Panc1 (cell line): ENCODE measurements around the gene DCLK2. TPM values are rescaled to one million over a fixed set of nuclear protein-coding genes. Genes with fewer than 3 reads are reported as not detected.

Source experiments
- ATAC-seq: fragments of 200-7000 bp; cut with Tn5 transposase; 2 replicates; pipeline ENCODE4 v1.9.1; 2020; ENCODE audit warnings: mild to moderate bottlenecking, moderate library complexity
- BruUV-seq: library from RNA; stranded (reverse); fragments of 400-500 nt; replicated peaks from 2 replicates; lab custom pipeline; 2021; lab: Mats Ljungman, UMichigan
- CTCF ChIA-PET: fragments of 300-600 bp; sonication (Branson Sonifier 250); formaldehyde crosslinking; loops from one replicate; lab custom pipeline; 2022; ENCODE audit warnings: antibody characterized with exemption; lab: Charles Lee
- POLR2A ChIA-PET: fragments of 300-600 bp; sonication (Branson Sonifier 250); formaldehyde crosslinking; loops from one replicate; lab custom pipeline; 2022; ENCODE audit warnings: antibody characterized with exemption; lab: Charles Lee
- DNase-seq: peaks from one replicate; pipeline ENCODE4 v3.0.0-alpha.2; 2010; ENCODE audit warnings: low read depth, low spot score
- H3K27ac ChIP-seq: 2 replicates; pipeline ENCODE4 v1.5.1; 2011; ENCODE audit warnings: mild to moderate bottlenecking, low read length, inconsistent platforms
- H3K27me3 ChIP-seq: fragments of 200-500 bp; sonication (Bioruptor generic); 2 replicates; pipeline ENCODE4 v1.6.0; 2014; ENCODE audit warnings: low read length, inconsistent platforms; ENCODE audit not compliant: control insufficient read depth, insufficient read depth
- H3K36me3 ChIP-seq: fragments of 200-500 bp; sonication (Bioruptor generic); 2 replicates; pipeline ENCODE4 v1.5.1; 2014; ENCODE audit warnings: inconsistent platforms, mild to moderate bottlenecking, low read length, moderate library complexity; ENCODE audit not compliant: control insufficient read depth, insufficient read depth
- H3K4me1 ChIP-seq: 2 replicates; pipeline ENCODE4 v1.5.1; 2011; ENCODE audit warnings: inconsistent platforms, mild to moderate bottlenecking, low read length, moderate library complexity; ENCODE audit not compliant: control insufficient read depth, insufficient read depth
- H3K4me3 ChIP-seq, 2 experiments: 2 replicates each; pipeline ENCODE4 v1.5.1; 2011 to 2012; ENCODE audit warnings: low read depth in 2 of 2, low read length in 2 of 2, mild to moderate bottlenecking in 2 of 2, inconsistent platforms in 1 of 2, moderate library complexity in 1 of 2
- H3K9me3 ChIP-seq: fragments of 200-500 bp; sonication (Bioruptor generic); 2 replicates; pipeline ENCODE4 v1.5.1; 2014; ENCODE audit warnings: low read depth, mild to moderate bottlenecking, inconsistent platforms, low read length, moderate library complexity; ENCODE audit not compliant: control insufficient read depth, insufficient read depth
- POLR2AphosphoS5 ChIP-seq: IDR thresholded peaks from 2 replicates; pipeline ENCODE4 v1.6.1; 2012; ENCODE audit warnings: mild to moderate bottlenecking, low read depth, low read length, moderate library complexity
- SIN3A ChIP-seq: IDR thresholded peaks from 2 replicates; pipeline ENCODE4 v1.6.1; 2012; ENCODE audit warnings: low read depth, mild to moderate bottlenecking, low read length, moderate library complexity, borderline replicate concordance; ENCODE audit not compliant: insufficient read depth
- TCF7L2 ChIP-seq: IDR thresholded peaks from 2 replicates; pipeline ENCODE4 v1.6.1; 2011; ENCODE audit warnings: mild to moderate bottlenecking, low read depth, low read length, inconsistent platforms
- in situ Hi-C: cut with HindIII; loops from 2 replicates; pipeline ENCODE4 v1.10.0; 2016; ENCODE audit warnings: low sequenced_read_pairs, low pct_unique_long_range_greater_than_20kb
- intact Hi-C: fragments of 100-400 bp; cut with micrococcal nuclease; formaldehyde crosslinking; loops from one replicate; pipeline ENCODE4 v1.10.0; 2022; ENCODE audit not compliant: unreplicated experiment
- total RNA-seq: library from RNA; stranded (reverse); gene quantifications from one replicate; pipeline ENCODE4 v1.2.1, GENCODE V29; 2021; ENCODE audit not compliant: unreplicated experiment
- TF ChIP-seq, protein P1 (sequence below): fragments of 450-650 bp; IDR thresholded peaks from 2 replicates; pipeline ENCODE4 v1.5.1; 2017; ENCODE audit warnings: mild to moderate bottlenecking
- TF ChIP-seq, protein P2 (sequence below), 2 experiments: IDR thresholded peaks; 2 replicates each; pipeline ENCODE4 v1.6.1; 2011 to 2012; ENCODE audit warnings: low read depth in 2 of 2, control low read depth in 1 of 2, low read length in 1 of 2, mild to moderate bottlenecking in 1 of 2, moderate library complexity in 1 of 2; ENCODE audit not compliant: insufficient read depth in 1 of 2

DCLK2 gene
- total RNA-seq, 1 experiment from 2014 or later = 9.5 TPM

DNA sequence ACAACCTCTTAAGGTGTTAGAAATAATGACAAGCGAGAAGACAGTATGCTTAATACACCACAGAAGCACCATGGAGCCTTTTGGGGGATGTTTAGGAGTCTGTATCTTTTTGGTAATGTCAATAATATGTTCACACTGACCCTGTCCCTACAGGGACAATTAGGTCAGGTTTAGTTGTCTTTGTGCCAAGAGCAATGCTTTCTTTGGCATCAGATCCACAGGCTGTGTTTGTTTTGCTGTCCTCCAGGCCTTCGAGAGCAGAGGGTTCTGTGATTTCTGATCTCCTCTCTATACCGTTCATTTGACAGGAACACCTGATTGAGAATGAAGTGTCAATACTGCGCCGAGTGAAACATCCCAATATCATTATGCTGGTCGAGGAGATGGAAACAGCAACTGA lies 153.8 kb downstream of the DCLK2 start:
- H3K4me1 ChIP-seq = peaks cover 33% of the 10 kb centered on the region
- no peaks in the 10 kb centered on the region for H3K27me3 ChIP-seq
- no peak for DNase-seq
- H3K4me3 ChIP-seq = no peak overlapping the region
- no TSS peak for BruUV-seq
- H3K9me3 ChIP-seq = no peaks in the 10 kb centered on the region
- H3K36me3 ChIP-seq = no peaks in the 10 kb centered on the region; the same call in 1 of the 2 replicates
- in situ Hi-C loops = no loop called here
- TF ChIP-seq SIN3A = no peak
- no peak for TF ChIP-seq TCF7L2
- TF ChIP-seq, protein P1, sequence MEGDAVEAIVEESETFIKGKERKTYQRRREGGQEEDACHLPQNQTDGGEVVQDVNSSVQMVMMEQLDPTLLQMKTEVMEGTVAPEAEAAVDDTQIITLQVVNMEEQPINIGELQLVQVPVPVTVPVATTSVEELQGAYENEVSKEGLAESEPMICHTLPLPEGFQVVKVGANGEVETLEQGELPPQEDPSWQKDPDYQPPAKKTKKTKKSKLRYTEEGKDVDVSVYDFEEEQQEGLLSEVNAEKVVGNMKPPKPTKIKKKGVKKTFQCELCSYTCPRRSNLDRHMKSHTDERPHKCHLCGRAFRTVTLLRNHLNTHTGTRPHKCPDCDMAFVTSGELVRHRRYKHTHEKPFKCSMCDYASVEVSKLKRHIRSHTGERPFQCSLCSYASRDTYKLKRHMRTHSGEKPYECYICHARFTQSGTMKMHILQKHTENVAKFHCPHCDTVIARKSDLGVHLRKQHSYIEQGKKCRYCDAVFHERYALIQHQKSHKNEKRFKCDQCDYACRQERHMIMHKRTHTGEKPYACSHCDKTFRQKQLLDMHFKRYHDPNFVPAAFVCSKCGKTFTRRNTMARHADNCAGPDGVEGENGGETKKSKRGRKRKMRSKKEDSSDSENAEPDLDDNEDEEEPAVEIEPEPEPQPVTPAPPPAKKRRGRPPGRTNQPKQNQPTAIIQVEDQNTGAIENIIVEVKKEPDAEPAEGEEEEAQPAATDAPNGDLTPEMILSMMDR = no peak
- no peak for TF ChIP-seq POLR2AphosphoS5
- H3K27ac ChIP-seq = peak overlapping the region; percentile 75; the same call in 1 of the 2 replicates
- intact Hi-C loops = no loop called here
- CTCF ChIA-PET = no interaction called here
- POLR2A ChIA-PET = no interaction called here
- ATAC-seq = no peak

DNA sequence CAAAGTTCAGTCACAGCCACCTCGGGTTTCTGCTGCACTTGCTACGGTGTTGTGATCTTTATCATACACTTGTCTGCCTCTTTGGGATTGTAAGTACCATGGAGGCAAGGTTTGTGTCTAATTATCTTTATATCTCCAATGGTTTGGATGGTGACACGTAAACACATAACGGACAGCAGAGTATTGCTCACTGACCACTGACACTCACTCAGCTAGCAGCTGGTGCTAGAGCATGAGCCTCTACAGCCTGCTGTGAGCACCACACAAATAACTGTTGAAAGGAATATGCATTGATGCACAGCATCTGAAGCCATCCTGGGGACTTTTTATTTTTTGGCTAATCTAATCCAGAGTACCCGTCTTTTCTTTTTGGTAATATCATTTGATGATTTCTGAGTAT lies 156.0 kb downstream of the DCLK2 start:
- ChIA-PET POLR2A (no interaction called here), CTCF (no interaction called here)
- H3K27ac ChIP-seq = peak overlapping the region; percentile 93
- ATAC-seq (no peak), DNase-seq (no peak)
- intact Hi-C loops = no loop called here
- BruUV-seq = no TSS peak
- H3K27me3 ChIP-seq = no peaks in the 10 kb centered on the region
- H3K9me3 ChIP-seq = no peaks in the 10 kb centered on the region
- TF ChIP-seq, protein P1 = no peak
- TF ChIP-seq POLR2AphosphoS5 (no peak), SIN3A (no peak), TCF7L2 (no peak)
- TF ChIP-seq, protein P2, sequence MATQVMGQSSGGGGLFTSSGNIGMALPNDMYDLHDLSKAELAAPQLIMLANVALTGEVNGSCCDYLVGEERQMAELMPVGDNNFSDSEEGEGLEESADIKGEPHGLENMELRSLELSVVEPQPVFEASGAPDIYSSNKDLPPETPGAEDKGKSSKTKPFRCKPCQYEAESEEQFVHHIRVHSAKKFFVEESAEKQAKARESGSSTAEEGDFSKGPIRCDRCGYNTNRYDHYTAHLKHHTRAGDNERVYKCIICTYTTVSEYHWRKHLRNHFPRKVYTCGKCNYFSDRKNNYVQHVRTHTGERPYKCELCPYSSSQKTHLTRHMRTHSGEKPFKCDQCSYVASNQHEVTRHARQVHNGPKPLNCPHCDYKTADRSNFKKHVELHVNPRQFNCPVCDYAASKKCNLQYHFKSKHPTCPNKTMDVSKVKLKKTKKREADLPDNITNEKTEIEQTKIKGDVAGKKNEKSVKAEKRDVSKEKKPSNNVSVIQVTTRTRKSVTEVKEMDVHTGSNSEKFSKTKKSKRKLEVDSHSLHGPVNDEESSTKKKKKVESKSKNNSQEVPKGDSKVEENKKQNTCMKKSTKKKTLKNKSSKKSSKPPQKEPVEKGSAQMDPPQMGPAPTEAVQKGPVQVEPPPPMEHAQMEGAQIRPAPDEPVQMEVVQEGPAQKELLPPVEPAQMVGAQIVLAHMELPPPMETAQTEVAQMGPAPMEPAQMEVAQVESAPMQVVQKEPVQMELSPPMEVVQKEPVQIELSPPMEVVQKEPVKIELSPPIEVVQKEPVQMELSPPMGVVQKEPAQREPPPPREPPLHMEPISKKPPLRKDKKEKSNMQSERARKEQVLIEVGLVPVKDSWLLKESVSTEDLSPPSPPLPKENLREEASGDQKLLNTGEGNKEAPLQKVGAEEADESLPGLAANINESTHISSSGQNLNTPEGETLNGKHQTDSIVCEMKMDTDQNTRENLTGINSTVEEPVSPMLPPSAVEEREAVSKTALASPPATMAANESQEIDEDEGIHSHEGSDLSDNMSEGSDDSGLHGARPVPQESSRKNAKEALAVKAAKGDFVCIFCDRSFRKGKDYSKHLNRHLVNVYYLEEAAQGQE (IDR thresholded peaks at IDR 0.05; ENCODE audit: insufficient read depth in 1 of 2, low read depth in 2 of 2, low read length in 1 of 2) = no peak
- no peaks in the 10 kb centered on the region; the same call in 1 of the 2 replicates for H3K36me3 ChIP-seq
- peaks cover 45% of the 10 kb centered on the region for H3K4me1 ChIP-seq
- no peak overlapping the region for H3K4me3 ChIP-seq
- in situ Hi-C loops = no loop called here
